T-cell (primary cell): ENCODE data around the gene MT1X. TPM values are rescaled to one million over a fixed set of nuclear protein-coding genes. Genes with fewer than 3 reads are reported as not detected.

Experiments
- ATAC-seq, 4 experiments: fragments of 200-7000 bp in 3 of 4; fragments of 150-1000 bp in 1 of 4; cut with Tn5 transposase; replicated peaks in 1 of 4; 1 replicate in 3 of 4; 2 replicates in 1 of 4; pipeline ENCODE4 v1.10.0; 2021; ENCODE audit warnings: moderate library complexity in 3 of 4, mild to moderate bottlenecking in 2 of 4, moderate number of reproducible peaks in 1 of 4
- CTCF ChIA-PET, 2 donors: fragments of 300-600 bp; sonication (Branson Sonifier 250); formaldehyde crosslinking; loops; one replicate each; lab custom pipeline; 2022; ENCODE audit warnings: antibody characterized with exemption in 2 of 2; lab: Charles Lee
- POLR2A ChIA-PET, 2 donors: fragments of 300-600 bp; sonication (Branson Sonifier 250); formaldehyde crosslinking; loops; one replicate each; lab custom pipeline; 2022; ENCODE audit warnings: antibody characterized with exemption in 2 of 2; lab: Charles Lee
- DNase-seq, 35 experiments: peaks; one replicate each; pipeline versions ENCODE4 v3.0.0 to v3.0.0-alpha.2; 2013 to 2023
- H3K27ac ChIP-seq: one replicate; pipeline ENCODE4 v1.5.1; 2013; ENCODE audit warnings: low read length
- H3K27me3 ChIP-seq, 2 experiments: replicated peaks in 1 of 2; 1 replicate in 1 of 2; 2 replicates in 1 of 2; pipeline versions ENCODE4 v1.6.1 to v1.7.0; 2013; ENCODE audit warnings: low read length in 1 of 2, mixed read lengths in 1 of 2; ENCODE audit not compliant: control insufficient read depth in 2 of 2, insufficient read depth in 2 of 2; ENCODE audit errors: extremely low read depth in 1 of 2
- H3K36me3 ChIP-seq, 2 donors: 1 replicate in 1 of 2; 2 replicates in 1 of 2; pipeline versions ENCODE4 v1.6.1 to v1.7.0; 2013; ENCODE audit warnings: low read length in 1 of 2; ENCODE audit not compliant: control insufficient read depth in 2 of 2, insufficient read depth in 1 of 2; ENCODE audit errors: extremely low read depth in 1 of 2
- H3K4me1 ChIP-seq, 2 experiments: 1 replicate in 1 of 2; 2 replicates in 1 of 2; pipeline versions ENCODE4 v1.6.1 to v1.7.0; 2013; ENCODE audit warnings: low read length in 2 of 2, mixed read lengths in 1 of 2; ENCODE audit not compliant: insufficient read depth in 2 of 2, control insufficient read depth in 1 of 2; ENCODE audit errors: extremely low read depth in 1 of 2
- H3K4me3 ChIP-seq, 2 donors: 1 replicate in 1 of 2; 2 replicates in 1 of 2; pipeline versions ENCODE4 v1.5.1 to v1.7.0; 2013; ENCODE audit warnings: mild to moderate bottlenecking in 2 of 2, low read length in 1 of 2, moderate library complexity in 1 of 2; ENCODE audit not compliant: control insufficient read depth in 1 of 2; ENCODE audit errors: extremely low read depth in 1 of 2
- H3K9me3 ChIP-seq: 2 replicates; pipeline ENCODE4 v1.7.0; 2013
- H3K27ac Mint-ChIP-seq, 2 donors: one replicate each; pipeline ENCODE4 v1.8.0; 2020 to 2021; ENCODE audit warnings: mild to moderate bottlenecking in 2 of 2, mixed read lengths in 2 of 2
- H3K27me3 Mint-ChIP-seq, 2 donors: one replicate each; pipeline ENCODE4 v1.8.0; 2021 to 2022; ENCODE audit warnings: mixed read lengths in 2 of 2
- H3K36me3 Mint-ChIP-seq: one replicate; pipeline ENCODE4 v1.8.0; 2021; ENCODE audit warnings: mixed read lengths
- H3K4me1 Mint-ChIP-seq, 3 donors: one replicate each; pipeline ENCODE4 v1.8.0; 2020 to 2022; ENCODE audit warnings: mixed read lengths in 3 of 3, mild to moderate bottlenecking in 1 of 3
- H3K4me3 Mint-ChIP-seq, 3 donors: one replicate each; pipeline ENCODE4 v1.8.0; 2020 to 2022; ENCODE audit warnings: mild to moderate bottlenecking in 3 of 3, mixed read lengths in 3 of 3, moderate library complexity in 3 of 3
- H3K9me3 Mint-ChIP-seq, 3 donors: one replicate each; pipeline ENCODE4 v1.8.0; 2020 to 2022; ENCODE audit warnings: mixed read lengths in 3 of 3
- WGBS: methylation state at CpG from one replicate; pipeline ENCODE4 v1.1.5; 2013; ENCODE audit warnings: missing lambda C conversion rate; ENCODE audit not compliant: insufficient coverage; 5-methylcytosine and 5-hydroxymethylcytosine counted together
- total RNA-seq, 35 experiments: library from RNA in 6 of 35; stranded (reverse) in 6 of 35; fragments of 120-200 nt in 1 of 35; gene quantifications; one replicate each; pipeline versions ENCODE4 v1.2.1 to v1.2.4 and lab custom pipeline; 2013 to 2026

The MT1X gene
- total RNA-seq, 5 donors from 2014 or later (not counting 1 experiment from before 2014, with no cell fraction given): 18.7 to 30.8 (median 28.8) TPM

- ATAC-seq (no peak), DNase-seq (no peak)
- no peak overlapping the region for H3K27ac ChIP-seq
- H3K27ac Mint-ChIP-seq: no peak overlapping the region
- no peaks in the 10 kb centered on the region for H3K36me3 ChIP-seq
- no peaks in the 10 kb centered on the region for H3K4me1 Mint-ChIP-seq
- no peaks in the 10 kb centered on the region for H3K4me1 ChIP-seq
- H3K4me3 Mint-ChIP-seq: no peak overlapping the region
- WGBS: 67% methylated on average over 1 of the region's 1 CpG
- H3K27me3 Mint-ChIP-seq: no peaks in the 10 kb centered on the region
- H3K9me3 Mint-ChIP-seq: peaks cover 0 to 5% (median 0%) of the 10 kb centered on the region in 3 donors
- peaks cover 0 to 14% of the 10 kb centered on the region in 2 experiments for H3K27me3 ChIP-seq
- no peaks in the 10 kb centered on the region for H3K9me3 ChIP-seq
- no peaks in the 10 kb centered on the region for H3K36me3 Mint-ChIP-seq
- ChIA-PET POLR2A (interaction anchor here in 1 of 2 donors (0.6 kb wide), 1 partner anchor 84 kb away, joined by 3 read pairs; no protein-coding TSS in a partner anchor), CTCF (no interaction called here)
- H3K4me3 ChIP-seq: no peak overlapping the region
Measured at GRCh38 chr16:56695246-56695645, 13.0 kb downstream of the MT1X start.

- peaks cover 0 to 8% of the 10 kb centered on the region in 2 experiments for H3K27me3 ChIP-seq
- Mint-ChIP-seq H3K4me1 (peaks cover 0 to 10% (median 8%) of the 10 kb centered on the region in 3 donors), H3K27me3 (no peaks in the 10 kb centered on the region), H3K27ac (no peak overlapping the region), H3K4me3 (no peak overlapping the region), H3K9me3 (peaks cover 0 to 5% (median 0%) of the 10 kb centered on the region in 3 donors), H3K36me3 (no peaks in the 10 kb centered on the region)
- no peak overlapping the region for H3K4me3 ChIP-seq
- no peak for ATAC-seq
- H3K27ac ChIP-seq: no peak overlapping the region
- H3K4me1 ChIP-seq: peaks cover 0 to 3% of the 10 kb centered on the region in 2 experiments
- H3K36me3 ChIP-seq: no peaks in the 10 kb centered on the region
- no peaks in the 10 kb centered on the region for H3K9me3 ChIP-seq
- POLR2A ChIA-PET: no interaction called here
- 89% methylated on average over 5 of the region's 5 CpGs for WGBS
- CTCF ChIA-PET: interaction anchor here in 1 of 2 donors (0.5 kb wide), 1 partner anchor 806 kb away, joined by 3 read pairs; no protein-coding TSS in a partner anchor
- DNase-seq: no peak
Measured at GRCh38 chr16:56697456-56698155, 15.3 kb downstream of the MT1X start.

GRCh38 chr16:56700195-56700594, 17.9 kb downstream of the MT1X start:
- H3K27me3 ChIP-seq: peaks cover 0 to 6% of the 10 kb centered on the region in 2 experiments
- H3K4me1 ChIP-seq: peaks cover 0 to 3% of the 10 kb centered on the region in 2 experiments
- CTCF ChIA-PET: interaction anchor here (0.5 to 3.1 kb wide), 11 partner anchors 16 to 637 kb away, joined by 3 to 35 read pairs (median 6); partner anchors contain the start of gene MT2A (in 1 of the 2)
- no peaks in the 10 kb centered on the region for H3K36me3 ChIP-seq
- no peak overlapping the region for H3K4me3 Mint-ChIP-seq
- H3K4me3 ChIP-seq: no peak overlapping the region
- H3K9me3 Mint-ChIP-seq: peaks cover 0 to 5% (median 0%) of the 10 kb centered on the region in 3 donors
- DNase-seq: no peak
- peaks cover 0 to 10% (median 8%) of the 10 kb centered on the region in 3 donors for H3K4me1 Mint-ChIP-seq
- no CpG with 5 or more reads among the region's 1 CpG for WGBS
- H3K36me3 Mint-ChIP-seq: no peaks in the 10 kb centered on the region
- POLR2A ChIA-PET: interaction anchor here in 1 of 2 donors (0.6 kb wide), 2 partner anchors 155 to 1884 kb away, joined by 3 to 4 read pairs; no protein-coding TSS in a partner anchor
- no peaks in the 10 kb centered on the region for H3K27me3 Mint-ChIP-seq
- no peak overlapping the region for H3K27ac Mint-ChIP-seq
- ATAC-seq: no peak
- no peak overlapping the region for H3K27ac ChIP-seq
- no peaks in the 10 kb centered on the region for H3K9me3 ChIP-seq

GRCh38 chr16:56700631-56701030, 18.4 kb downstream of the MT1X start:
- Mint-ChIP-seq H3K9me3 (peaks cover 0 to 5% (median 0%) of the 10 kb centered on the region in 3 donors), H3K27me3 (no peaks in the 10 kb centered on the region), H3K27ac (no peak overlapping the region), H3K36me3 (no peaks in the 10 kb centered on the region), H3K4me1 (peaks cover 0 to 10% (median 10%) of the 10 kb centered on the region in 3 donors), H3K4me3 (no peak overlapping the region)
- POLR2A ChIA-PET: interaction anchor here in 1 of 2 donors (0.6 kb wide), 1 partner anchor 155 kb away, joined by 4 read pairs; no protein-coding TSS in a partner anchor
- WGBS: 100% methylated on average over 1 of the region's 1 CpG
- CTCF ChIA-PET: interaction anchor here (0.5 to 3.7 kb wide), 13 partner anchors 12 to 438 kb away, joined by 3 to 93 read pairs (median 6); partner anchors contain the start of gene MT2A (in 1 of the 2)
- ATAC-seq (no peak), DNase-seq (no peak)
- Histone ChIP-seq H3K4me3 (no peak overlapping the region), H3K9me3 (no peaks in the 10 kb centered on the region), H3K27me3 (peaks cover 0 to 2% of the 10 kb centered on the region in 2 experiments), H3K36me3 (no peaks in the 10 kb centered on the region), H3K4me1 (peaks cover 0 to 3% of the 10 kb centered on the region in 2 experiments), H3K27ac (no peak overlapping the region)

GRCh38 chr16:56701534-56701933, 19.3 kb downstream of the MT1X start:
- H3K27me3 Mint-ChIP-seq: no peaks in the 10 kb centered on the region
- ChIA-PET CTCF (interaction anchor here (0.6 to 3.7 kb wide), 49 partner anchors 10 to 1034 kb away, joined by 3 to 93 read pairs (median 4); partner anchors contain the start of genes ADGRG5 (in 1 of the 2), BBS2 (in 1 of the 2), KATNB1 (in 1 of the 2) and MT1B (in 1 of the 2)), POLR2A (interaction anchor here in 1 of 2 donors (0.6 kb wide), 1 partner anchor 214 kb away, joined by 4 read pairs; no protein-coding TSS in a partner anchor)
- peaks cover 0 to 11% (median 10%) of the 10 kb centered on the region in 3 donors for H3K4me1 Mint-ChIP-seq
- peak overlapping the region in 1 of 2 donors; percentile 58 for H3K27ac Mint-ChIP-seq
- no peaks in the 10 kb centered on the region for H3K36me3 Mint-ChIP-seq
- WGBS: 100% methylated on average over 1 of the region's 7 CpGs
- H3K9me3 Mint-ChIP-seq: peaks cover 0 to 5% (median 0%) of the 10 kb centered on the region in 3 donors
- Histone ChIP-seq H3K27me3 (peaks cover 0 to 2% of the 10 kb centered on the region in 2 experiments), H3K4me3 (no peak overlapping the region), H3K9me3 (no peaks in the 10 kb centered on the region), H3K36me3 (no peaks in the 10 kb centered on the region), H3K4me1 (peaks cover 0 to 3% of the 10 kb centered on the region in 2 experiments), H3K27ac (no peak overlapping the region)
- no peak for ATAC-seq
- DNase-seq: no peak
- H3K4me3 Mint-ChIP-seq: no peak overlapping the region

- ChIA-PET CTCF (interaction anchor here (0.7 to 3.7 kb wide), 16 partner anchors 12 to 483 kb away, joined by 3 to 93 read pairs (median 6); partner anchors contain the start of genes MT2A (in 1 of the 2), PSME3IP1 (in 1 of the 2) and RSPRY1 (in 1 of the 2)), POLR2A (no interaction called here)
- H3K4me1 Mint-ChIP-seq: peaks cover 8 to 14% (median 13%) of the 10 kb centered on the region in 3 donors
- 100% methylated on average over 2 of the region's 5 CpGs for WGBS
- H3K27me3 ChIP-seq: no peaks in the 10 kb centered on the region
- H3K27ac ChIP-seq: no peak overlapping the region
- no peaks in the 10 kb centered on the region for H3K27me3 Mint-ChIP-seq
- H3K9me3 Mint-ChIP-seq: no peaks in the 10 kb centered on the region
- no peaks in the 10 kb centered on the region for H3K36me3 ChIP-seq
- no peak overlapping the region for H3K4me3 Mint-ChIP-seq
- no peak overlapping the region for H3K4me3 ChIP-seq
- H3K36me3 Mint-ChIP-seq: no peaks in the 10 kb centered on the region
- H3K27ac Mint-ChIP-seq: no peak overlapping the region
- DNase-seq: no peak
- no peaks in the 10 kb centered on the region for H3K9me3 ChIP-seq
- H3K4me1 ChIP-seq: peaks cover 0 to 5% of the 10 kb centered on the region in 2 experiments
- ATAC-seq: no peak
Measured at GRCh38 chr16:56702836-56703235, 20.6 kb downstream of the MT1X start.
